HEK293 (cell line): Measurements from ENCODE around the gene RPL6.

ENCODE experiments used
- CTCF ChIA-PET: fragments of 350-600 bp; formaldehyde crosslinking; extraction: SDS; loops from one replicate; lab custom pipeline; 2021; ENCODE audit warnings: antibody characterized with exemption; lab: Yijun Ruan, JAX
- POLR2A ChIA-PET: fragments of 300-600 bp; formaldehyde crosslinking; extraction: SDS; loops from one replicate; lab custom pipeline; 2020; ENCODE audit warnings: antibody characterized with exemption, inconsistent platforms; lab: Yijun Ruan, JAX
- H3K27ac ChIP-seq: fragments of 200-500 bp; sonication (Bioruptor generic); 2 replicates; pipeline ENCODE4 v1.5.1; 2014; ENCODE audit warnings: low read depth, low read length, control low read depth, inconsistent platforms; ENCODE audit errors: extremely low read depth
- H3K36me3 ChIP-seq, 2 experiments: fragments of 200-500 bp in 1 of 2; sonication (Bioruptor generic) in 1 of 2; 1 replicate in 1 of 2; 2 replicates in 1 of 2; pipeline ENCODE4 v1.5.1; 2014 to 2017; ENCODE audit warnings: inconsistent platforms in 2 of 2, low read length in 2 of 2; ENCODE audit not compliant: control insufficient read depth in 2 of 2, insufficient read depth in 1 of 2
- H3K4me1 ChIP-seq: fragments of 200-500 bp; sonication (Bioruptor generic); 2 replicates; pipeline ENCODE4 v1.5.1; 2014; ENCODE audit warnings: mild to moderate bottlenecking, low read length, inconsistent platforms; ENCODE audit not compliant: control insufficient read depth, insufficient read depth
- H3K4me3 ChIP-seq: 2 replicates; pipeline ENCODE4 v1.5.1; 2011; ENCODE audit warnings: low read depth, mild to moderate bottlenecking, control low read depth, low read length, moderate library complexity
- H3K9me3 ChIP-seq: fragments of 200-500 bp; sonication (Bioruptor generic); 2 replicates; pipeline ENCODE4 v1.5.1; 2014; ENCODE audit warnings: low read depth, low read length, inconsistent platforms; ENCODE audit not compliant: control insufficient read depth, insufficient read depth
- AEBP2 ChIP-seq: fragments of 450-650 bp; formaldehyde crosslinking; IDR thresholded peaks from 2 replicates; pipeline ENCODE4 v1.5.1; 2016; ENCODE audit warnings: missing biosample characterization, missing genetic modification characterization, borderline replicate concordance
- BCL11A ChIP-seq: fragments of 450-650 bp; formaldehyde crosslinking; IDR thresholded peaks from 2 replicates; pipeline ENCODE4 v1.5.1; 2016; ENCODE audit warnings: low read depth, missing biosample characterization, missing genetic modification characterization
- GFI1B ChIP-seq: fragments of 450-650 bp; formaldehyde crosslinking; IDR thresholded peaks from 2 replicates; pipeline ENCODE4 v1.5.1; 2016; ENCODE audit warnings: missing biosample characterization, missing genetic modification characterization
- GLI4 ChIP-seq: fragments of 450-650 bp; formaldehyde crosslinking; IDR thresholded peaks from 2 replicates; pipeline ENCODE4 v1.5.1; 2016; ENCODE audit warnings: missing biosample characterization, missing genetic modification characterization
- IKZF3 ChIP-seq: fragments of 450-650 bp; IDR thresholded peaks from 2 replicates; pipeline ENCODE4 v1.5.0; 2018; ENCODE audit warnings: missing biosample characterization, mild to moderate bottlenecking, missing genetic modification characterization, moderate library complexity
- MEIS1 ChIP-seq: sonication (generic); formaldehyde crosslinking; IDR thresholded peaks from 2 replicates; pipeline ENCODE4 v1.8.1; 2022; ENCODE audit warnings: missing genetic modification reagents, mild to moderate bottlenecking, borderline replicate concordance
- MZF1 ChIP-seq: fragments of 450-650 bp; formaldehyde crosslinking; IDR thresholded peaks from 2 replicates; pipeline ENCODE4 v1.5.1; 2017; ENCODE audit warnings: missing biosample characterization, missing genetic modification characterization, borderline replicate concordance
- SP2 ChIP-seq: fragments of 450-650 bp; formaldehyde crosslinking; IDR thresholded peaks from 2 replicates; pipeline ENCODE4 v1.5.1; 2016; ENCODE audit warnings: missing biosample characterization, missing genetic modification characterization
- ZFP3 ChIP-seq: fragments of 450-650 bp; formaldehyde crosslinking; IDR thresholded peaks from 2 replicates; pipeline ENCODE4 v1.5.1; 2016; ENCODE audit warnings: low read depth, missing biosample characterization, missing genetic modification characterization
- ZNF121 ChIP-seq: fragments of 450-650 bp; formaldehyde crosslinking; IDR thresholded peaks from 2 replicates; pipeline ENCODE4 v1.5.1; 2016; ENCODE audit warnings: missing biosample characterization, missing genetic modification characterization
- ZNF146 ChIP-seq: fragments of 450-650 bp; formaldehyde crosslinking; IDR thresholded peaks from 2 replicates; pipeline ENCODE4 v1.5.1; 2016; ENCODE audit warnings: missing biosample characterization, missing genetic modification characterization
- ZNF157 ChIP-seq: fragments of 450-650 bp; formaldehyde crosslinking; IDR thresholded peaks from 2 replicates; pipeline ENCODE4 v1.5.1; 2016; ENCODE audit warnings: missing biosample characterization, missing genetic modification characterization
- ZNF202 ChIP-seq: fragments of 450-650 bp; formaldehyde crosslinking; IDR thresholded peaks from 2 replicates; pipeline ENCODE4 v1.5.1; 2016; ENCODE audit warnings: missing biosample characterization, missing genetic modification characterization, borderline replicate concordance
- ZNF211 ChIP-seq: fragments of 450-650 bp; formaldehyde crosslinking; IDR thresholded peaks from 2 replicates; pipeline ENCODE4 v1.5.1; 2016; ENCODE audit warnings: low read depth, missing biosample characterization, missing genetic modification characterization
- ZNF223 ChIP-seq: fragments of 450-650 bp; formaldehyde crosslinking; IDR thresholded peaks from 2 replicates; pipeline ENCODE4 v1.5.1; 2016; ENCODE audit warnings: missing biosample characterization, missing genetic modification characterization
- ZNF37A ChIP-seq: fragments of 450-650 bp; IDR thresholded peaks from 2 replicates; pipeline ENCODE4 v1.5.1; 2018; ENCODE audit warnings: missing biosample characterization, missing genetic modification characterization
- ZNF600 ChIP-seq: fragments of 450-650 bp; formaldehyde crosslinking; IDR thresholded peaks from 2 replicates; pipeline ENCODE4 v1.5.1; 2016; ENCODE audit warnings: missing biosample characterization, missing genetic modification characterization
- ZNF777 ChIP-seq: fragments of 450-650 bp; formaldehyde crosslinking; IDR thresholded peaks from 2 replicates; pipeline ENCODE4 v1.5.1; 2017; ENCODE audit warnings: missing biosample characterization, missing genetic modification characterization, borderline replicate concordance
- TF ChIP-seq, protein P1 (sequence below): fragments of 450-650 bp; formaldehyde crosslinking; IDR thresholded peaks from 2 replicates; pipeline ENCODE4 v1.5.1; 2016; ENCODE audit warnings: missing biosample characterization, missing genetic modification characterization
- TF ChIP-seq, protein P2 (sequence below): fragments of 450-650 bp; formaldehyde crosslinking; IDR thresholded peaks from 2 replicates; pipeline ENCODE4 v1.5.0; 2017; ENCODE audit warnings: missing biosample characterization, missing genetic modification characterization, borderline replicate concordance
- TF ChIP-seq, protein P3 (sequence below): fragments of 450-650 bp; IDR thresholded peaks from 2 replicates; pipeline ENCODE4 v1.5.1; 2018; ENCODE audit warnings: missing biosample characterization, missing genetic modification characterization
- TF ChIP-seq, protein P4 (sequence below): fragments of 450-650 bp; formaldehyde crosslinking; IDR thresholded peaks from 2 replicates; pipeline ENCODE4 v1.5.1; 2016; ENCODE audit warnings: missing biosample characterization, missing genetic modification characterization

RPL6 gene

DNA sequence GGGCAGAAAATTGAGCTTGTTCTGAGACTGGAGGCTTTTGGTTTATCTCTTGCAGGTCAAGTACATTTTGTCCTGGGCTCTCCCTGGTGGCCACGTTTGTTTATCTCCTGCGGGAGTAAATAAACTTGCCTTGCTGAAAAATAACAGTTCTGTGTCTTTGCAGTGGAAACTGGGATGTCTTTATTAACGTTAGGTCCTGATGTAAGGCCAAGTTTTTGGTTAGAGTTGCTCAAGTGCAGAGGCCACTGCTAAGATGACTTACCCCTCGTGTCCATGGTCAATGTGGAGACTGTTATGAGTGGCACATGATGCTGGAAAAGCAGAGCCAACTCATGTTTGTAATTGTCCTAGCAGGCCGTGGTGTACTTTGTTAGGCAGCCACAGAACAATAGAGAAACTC, 13.1 kb upstream of the RPL6 start:
- Histone ChIP-seq H3K4me3 (no peak overlapping the region), H3K36me3 (peaks cover under 1 to 6% of the 10 kb centered on the region in 2 experiments; a peak in 2 of 3 replicates), H3K27ac (no peak overlapping the region), H3K4me1 (0 out of 2 replicates have a peak, but pooled peaks cover 4% of the 10 kb centered on the region), H3K9me3 (no peaks in the 10 kb centered on the region)
- CTCF ChIA-PET = interaction anchor here (0.6 to 1.2 kb wide), 4 partner anchors 8 to 35 kb away, joined by 3 to 4 read pairs (median 4); no protein-coding TSS in a partner anchor
- peak; percentile 18; the same call in 1 of the 2 replicates for TF ChIP-seq ZNF600 (tag by site-specific recombination)
- TF ChIP-seq IKZF3 (tag by site-specific recombination) = no peak
- TF ChIP-seq ZNF777 (tag by site-specific recombination) = no peak
- TF ChIP-seq, protein P1, sequence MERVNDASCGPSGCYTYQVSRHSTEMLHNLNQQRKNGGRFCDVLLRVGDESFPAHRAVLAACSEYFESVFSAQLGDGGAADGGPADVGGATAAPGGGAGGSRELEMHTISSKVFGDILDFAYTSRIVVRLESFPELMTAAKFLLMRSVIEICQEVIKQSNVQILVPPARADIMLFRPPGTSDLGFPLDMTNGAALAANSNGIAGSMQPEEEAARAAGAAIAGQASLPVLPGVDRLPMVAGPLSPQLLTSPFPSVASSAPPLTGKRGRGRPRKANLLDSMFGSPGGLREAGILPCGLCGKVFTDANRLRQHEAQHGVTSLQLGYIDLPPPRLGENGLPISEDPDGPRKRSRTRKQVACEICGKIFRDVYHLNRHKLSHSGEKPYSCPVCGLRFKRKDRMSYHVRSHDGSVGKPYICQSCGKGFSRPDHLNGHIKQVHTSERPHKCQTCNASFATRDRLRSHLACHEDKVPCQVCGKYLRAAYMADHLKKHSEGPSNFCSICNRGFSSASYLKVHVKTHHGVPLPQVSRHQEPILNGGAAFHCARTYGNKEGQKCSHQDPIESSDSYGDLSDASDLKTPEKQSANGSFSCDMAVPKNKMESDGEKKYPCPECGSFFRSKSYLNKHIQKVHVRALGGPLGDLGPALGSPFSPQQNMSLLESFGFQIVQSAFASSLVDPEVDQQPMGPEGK = no peak
- TF ChIP-seq ZFP3 (tag by site-specific recombination) = no peak
- TF ChIP-seq, all 188 proteins: peak for 1
- POLR2A ChIA-PET = no interaction called here

DNA sequence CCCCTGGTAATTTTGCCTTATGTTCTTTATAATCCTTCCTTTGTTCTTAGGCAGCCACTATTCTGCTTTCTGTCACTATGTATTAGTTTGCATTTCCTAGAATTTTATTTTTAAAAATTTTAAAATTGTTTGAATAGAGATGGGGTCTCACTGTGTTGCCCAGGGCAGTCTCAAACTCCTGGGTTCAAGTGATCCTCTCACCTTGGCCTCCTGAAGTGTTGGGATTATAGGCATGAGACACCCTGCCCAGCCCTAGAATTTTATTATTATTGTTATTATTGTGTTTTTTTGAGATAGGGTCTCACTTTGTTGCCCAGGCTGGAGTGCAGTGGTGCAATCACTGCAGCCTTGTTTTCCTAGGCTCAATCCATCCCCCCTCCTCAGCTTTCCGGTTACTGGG, 12.0 kb upstream of the RPL6 start:
- peak; percentile 96 for TF ChIP-seq ZNF121 (tag by site-specific recombination)
- TF ChIP-seq, protein P2, sequence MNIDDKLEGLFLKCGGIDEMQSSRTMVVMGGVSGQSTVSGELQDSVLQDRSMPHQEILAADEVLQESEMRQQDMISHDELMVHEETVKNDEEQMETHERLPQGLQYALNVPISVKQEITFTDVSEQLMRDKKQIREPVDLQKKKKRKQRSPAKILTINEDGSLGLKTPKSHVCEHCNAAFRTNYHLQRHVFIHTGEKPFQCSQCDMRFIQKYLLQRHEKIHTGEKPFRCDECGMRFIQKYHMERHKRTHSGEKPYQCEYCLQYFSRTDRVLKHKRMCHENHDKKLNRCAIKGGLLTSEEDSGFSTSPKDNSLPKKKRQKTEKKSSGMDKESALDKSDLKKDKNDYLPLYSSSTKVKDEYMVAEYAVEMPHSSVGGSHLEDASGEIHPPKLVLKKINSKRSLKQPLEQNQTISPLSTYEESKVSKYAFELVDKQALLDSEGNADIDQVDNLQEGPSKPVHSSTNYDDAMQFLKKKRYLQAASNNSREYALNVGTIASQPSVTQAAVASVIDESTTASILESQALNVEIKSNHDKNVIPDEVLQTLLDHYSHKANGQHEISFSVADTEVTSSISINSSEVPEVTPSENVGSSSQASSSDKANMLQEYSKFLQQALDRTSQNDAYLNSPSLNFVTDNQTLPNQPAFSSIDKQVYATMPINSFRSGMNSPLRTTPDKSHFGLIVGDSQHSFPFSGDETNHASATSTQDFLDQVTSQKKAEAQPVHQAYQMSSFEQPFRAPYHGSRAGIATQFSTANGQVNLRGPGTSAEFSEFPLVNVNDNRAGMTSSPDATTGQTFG (tag by site-specific recombination) = no peak
- TF ChIP-seq, protein P3, sequence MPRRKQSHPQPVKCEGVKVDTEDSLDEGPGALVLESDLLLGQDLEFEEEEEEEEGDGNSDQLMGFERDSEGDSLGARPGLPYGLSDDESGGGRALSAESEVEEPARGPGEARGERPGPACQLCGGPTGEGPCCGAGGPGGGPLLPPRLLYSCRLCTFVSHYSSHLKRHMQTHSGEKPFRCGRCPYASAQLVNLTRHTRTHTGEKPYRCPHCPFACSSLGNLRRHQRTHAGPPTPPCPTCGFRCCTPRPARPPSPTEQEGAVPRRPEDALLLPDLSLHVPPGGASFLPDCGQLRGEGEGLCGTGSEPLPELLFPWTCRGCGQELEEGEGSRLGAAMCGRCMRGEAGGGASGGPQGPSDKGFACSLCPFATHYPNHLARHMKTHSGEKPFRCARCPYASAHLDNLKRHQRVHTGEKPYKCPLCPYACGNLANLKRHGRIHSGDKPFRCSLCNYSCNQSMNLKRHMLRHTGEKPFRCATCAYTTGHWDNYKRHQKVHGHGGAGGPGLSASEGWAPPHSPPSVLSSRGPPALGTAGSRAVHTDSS (tag by site-specific recombination) = no peak
- ChIA-PET POLR2A (interaction anchor here (0.6 kb wide), 1 partner anchor 591 kb away, joined by 3 read pairs; no protein-coding TSS in a partner anchor), CTCF (interaction anchor here (1.2 kb wide), 1 partner anchor 34 kb away, joined by 3 read pairs; no protein-coding TSS in a partner anchor)
- Histone ChIP-seq H3K36me3 (peaks cover 0 to 6% of the 10 kb centered on the region in 2 experiments; a peak in 2 of 3 replicates), H3K27ac (no peak overlapping the region), H3K9me3 (no peaks in the 10 kb centered on the region), H3K4me3 (no peak overlapping the region), H3K4me1 (0 out of 2 replicates have a peak, but pooled peaks cover 4% of the 10 kb centered on the region)

GRCh38 chr12:112420740-112421139, 11.3 kb upstream of the RPL6 start:
- Histone ChIP-seq H3K36me3 (peaks cover 0 to 2% of the 10 kb centered on the region in 2 experiments; a peak in 2 of 3 replicates), H3K27ac (no peak overlapping the region), H3K4me3 (no peak overlapping the region), H3K4me1 (0 out of 2 replicates have a peak, but pooled peaks cover 4% of the 10 kb centered on the region), H3K9me3 (no peaks in the 10 kb centered on the region)
- POLR2A ChIA-PET = no interaction called here
- CTCF ChIA-PET = interaction anchor here (1.0 kb wide), 1 partner anchor 7 kb away, joined by 3 read pairs; no protein-coding TSS in a partner anchor
- TF ChIP-seq BCL11A (no peak), ZNF157 (no peak), ZNF121 (tag by site-specific recombination) (no peak), MEIS1 (CRISPR knock-in tag) (no peak), ZNF146 (no peak), ZNF223 (tag by site-specific recombination) (no peak), GLI4 (no peak), AEBP2 (no peak), ZNF37A (no peak), ZNF202 (tag by site-specific recombination) (no peak), MZF1 (no peak), GFI1B (tag by site-specific recombination) (no peak), ZNF211 (no peak), SP2 (tag by site-specific recombination) (no peak)
- TF ChIP-seq, protein P4, sequence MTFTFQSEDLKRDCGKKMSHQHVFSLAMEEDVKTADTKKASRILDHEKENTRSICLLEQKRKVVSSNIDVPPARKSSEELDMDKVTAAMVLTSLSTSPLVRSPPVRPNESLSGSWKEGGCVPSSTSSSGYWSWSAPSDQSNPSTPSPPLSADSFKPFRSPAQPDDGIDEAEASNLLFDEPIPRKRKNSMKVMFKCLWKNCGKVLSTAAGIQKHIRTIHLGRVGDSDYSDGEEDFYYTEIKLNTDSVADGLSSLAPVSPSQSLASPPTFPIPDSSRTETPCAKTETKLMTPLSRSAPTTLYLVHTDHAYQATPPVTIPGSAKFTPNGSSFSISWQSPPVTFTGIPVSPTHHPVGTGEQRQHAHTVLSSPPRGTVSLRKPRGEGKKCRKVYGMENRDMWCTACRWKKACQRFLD (tag by site-specific recombination) = no peak
